Uterus (tissue), 4 donors: ENCODE results near the gene CPNE9. TPM values are rescaled to one million over a fixed set of nuclear protein-coding genes. Genes with fewer than 3 reads are reported as not detected.

Experiments
- DNase-seq, 2 donors: peaks; one replicate each; pipeline ENCODE4 v3.0.0-alpha.2; 2019 to 2020
- H3K27ac ChIP-seq, 2 donors: fragments of 200-600 bp; sonication (generic); 1 replicate in 1 of 2; 2 replicates in 1 of 2; pipeline ENCODE4 v1.5.1; 2016 to 2018
- H3K27me3 ChIP-seq, 2 donors: fragments of 200-600 bp; sonication (generic); one replicate each; pipeline ENCODE4 v1.5.1; 2018 to 2019; ENCODE audit warnings: control low read depth in 1 of 2
- H3K36me3 ChIP-seq, 2 donors: fragments of 200-600 bp; sonication (generic); one replicate each; pipeline ENCODE4 v1.5.1; 2019; ENCODE audit warnings: control low read depth in 1 of 2
- H3K4me1 ChIP-seq, 2 donors: fragments of 200-600 bp; sonication (generic); one replicate each; pipeline ENCODE4 v1.5.1; 2018 to 2019; ENCODE audit warnings: control low read depth in 1 of 2
- H3K4me3 ChIP-seq, 2 donors: fragments of 200-600 bp; sonication (generic); 1 replicate in 1 of 2; 2 replicates in 1 of 2; pipeline ENCODE4 v1.5.1; 2018 to 2019; ENCODE audit warnings: mild to moderate bottlenecking in 1 of 2
- H3K9me3 ChIP-seq, 2 donors: fragments of 200-600 bp; sonication (generic); one replicate each; pipeline ENCODE4 v1.5.1; 2019; ENCODE audit warnings: control low read depth in 1 of 2
- CTCF ChIP-seq, 4 experiments: fragments of 200-600 bp in 2 of 4; fragments of 450-650 bp in 2 of 4; sonication (generic) in 2 of 4; IDR thresholded peaks; one replicate each; pipeline ENCODE4 v1.5.1; 2016 to 2019; ENCODE audit warnings: antibody characterized with exemption in 4 of 4, mild to moderate bottlenecking in 2 of 4, moderate library complexity in 1 of 4
- POLR2A ChIP-seq, 2 donors: fragments of 450-650 bp; IDR thresholded peaks; one replicate each; pipeline ENCODE4 v1.6.1; 2016; ENCODE audit warnings: antibody characterized with exemption in 2 of 2, mild to moderate bottlenecking in 1 of 2, moderate library complexity in 1 of 2
- intact Hi-C: fragments of 100-400 bp; cut with DNase I; formaldehyde crosslinking; loops from one replicate; pipeline ENCODE4 v1.15.1; 2023; ENCODE audit warnings: low total_unique reads
- total RNA-seq, 4 donors: library from RNA; depleted of rRNA in 3 of 4; stranded (reverse); fragments of >200 nt in 3 of 4; gene quantifications; one replicate each; pipeline versions ENCODE4 v1.1.0 to v1.2.4, GENCODE V29; 2014 to 2023
- donor health status: DM: yes; HTN: yes; CAD: no.

The CPNE9 gene
- total RNA-seq, 4 donors from 2014 or later, result not detected

GRCh38 chr3:9692416-9692815, 11.2 kb upstream of the CPNE9 start:
- Histone ChIP-seq H3K27me3 (no peaks in the 10 kb centered on the region), H3K27ac (no peak overlapping the region), H3K9me3 (no peaks in the 10 kb centered on the region), H3K4me3 (no peak overlapping the region), H3K36me3 (no peaks in the 10 kb centered on the region), H3K4me1 (no peaks in the 10 kb centered on the region)
- TF ChIP-seq POLR2A (IDR thresholded peaks at IDR 0.05) (no peak), CTCF (IDR thresholded peaks at IDR 0.05) (no peak)
- no peak for DNase-seq
- intact Hi-C loops, result no loop called here

GRCh38 chr3:9695345-9695744, 8.3 kb upstream of the CPNE9 start:
- TF ChIP-seq CTCF (IDR thresholded peaks at IDR 0.05) (no peak), POLR2A (IDR thresholded peaks at IDR 0.05) (no peak)
- intact Hi-C loops, result no loop called here
- Histone ChIP-seq H3K27ac (no peak overlapping the region), H3K9me3 (no peaks in the 10 kb centered on the region), H3K4me3 (no peak overlapping the region), H3K27me3 (no peaks in the 10 kb centered on the region), H3K4me1 (no peaks in the 10 kb centered on the region), H3K36me3 (no peaks in the 10 kb centered on the region)
- no peak for DNase-seq

DNA sequence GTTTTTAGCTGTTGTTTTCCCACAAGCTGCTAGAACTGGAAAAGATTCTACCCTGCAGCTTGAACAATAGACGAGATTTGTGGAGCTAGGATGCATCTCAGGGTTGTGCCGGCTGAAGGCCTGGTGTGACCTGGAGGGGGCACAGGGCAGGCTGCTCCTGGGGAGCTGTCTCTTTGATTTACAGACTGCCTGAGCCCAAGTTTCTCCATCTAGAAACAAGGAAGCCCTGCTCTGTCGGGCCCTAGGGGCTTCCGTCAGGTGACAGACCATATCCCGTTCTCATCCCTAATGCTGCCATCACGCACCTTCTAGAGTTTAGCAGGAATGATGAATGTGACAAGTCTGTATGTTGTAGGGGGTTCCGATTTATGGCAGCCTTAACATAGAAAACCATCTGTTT, 7.9 kb upstream of the CPNE9 start:
- Histone ChIP-seq H3K36me3 (no peaks in the 10 kb centered on the region), H3K4me3 (no peak overlapping the region), H3K27me3 (no peaks in the 10 kb centered on the region), H3K4me1 (no peaks in the 10 kb centered on the region), H3K27ac (no peak overlapping the region), H3K9me3 (no peaks in the 10 kb centered on the region)
- intact Hi-C loops, result no loop called here
- TF ChIP-seq POLR2A (IDR thresholded peaks at IDR 0.05), result no peak
- no peak for TF ChIP-seq CTCF (IDR thresholded peaks at IDR 0.05)
- no peak for DNase-seq

DNA sequence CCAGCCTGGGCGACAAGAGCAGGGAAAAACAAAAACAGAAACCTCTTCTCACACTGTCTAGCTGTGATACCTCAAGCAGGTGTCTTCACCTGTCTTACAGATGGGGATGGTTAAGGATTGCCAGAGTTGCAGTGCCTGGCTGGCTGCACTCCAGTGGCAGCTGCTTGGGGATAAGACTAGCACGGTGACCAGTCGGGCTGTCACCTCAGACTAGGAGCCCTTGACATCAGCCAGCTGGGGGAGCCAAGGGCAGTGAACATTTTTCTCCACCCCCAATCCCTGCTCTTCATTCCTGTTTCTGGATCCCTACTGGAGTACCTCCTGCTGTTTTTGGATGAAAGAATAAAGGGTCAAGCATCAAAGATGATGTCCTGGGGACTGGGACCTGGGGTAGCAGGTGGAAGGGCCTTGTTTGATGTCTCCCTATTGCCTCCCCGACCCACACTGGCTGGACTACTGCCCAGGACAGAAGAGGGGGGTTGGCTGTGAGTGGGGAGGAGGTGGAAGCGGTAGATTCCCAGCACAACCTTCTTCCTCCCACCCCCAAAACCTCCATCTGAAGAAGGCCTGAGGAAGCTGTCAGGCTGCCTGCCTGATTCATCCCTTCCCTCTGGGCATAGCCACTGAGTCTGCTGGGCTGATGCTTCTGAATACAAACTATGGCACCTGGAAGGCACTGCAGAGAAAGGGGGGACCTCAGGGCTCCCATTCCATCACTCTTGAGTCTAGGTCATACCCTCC, 7.0 kb upstream of the CPNE9 start:
- no peaks in the 10 kb centered on the region for H3K4me1 ChIP-seq
- intact Hi-C loops, result no loop called here
- no peak overlapping the region for H3K27ac ChIP-seq
- no peak overlapping the region for H3K4me3 ChIP-seq
- no peaks in the 10 kb centered on the region for H3K9me3 ChIP-seq
- H3K27me3 ChIP-seq, result no peaks in the 10 kb centered on the region
- TF ChIP-seq CTCF (IDR thresholded peaks at IDR 0.05) (no peak), POLR2A (IDR thresholded peaks at IDR 0.05) (no peak)
- DNase-seq, result no peak
- H3K36me3 ChIP-seq, result no peaks in the 10 kb centered on the region

DNA sequence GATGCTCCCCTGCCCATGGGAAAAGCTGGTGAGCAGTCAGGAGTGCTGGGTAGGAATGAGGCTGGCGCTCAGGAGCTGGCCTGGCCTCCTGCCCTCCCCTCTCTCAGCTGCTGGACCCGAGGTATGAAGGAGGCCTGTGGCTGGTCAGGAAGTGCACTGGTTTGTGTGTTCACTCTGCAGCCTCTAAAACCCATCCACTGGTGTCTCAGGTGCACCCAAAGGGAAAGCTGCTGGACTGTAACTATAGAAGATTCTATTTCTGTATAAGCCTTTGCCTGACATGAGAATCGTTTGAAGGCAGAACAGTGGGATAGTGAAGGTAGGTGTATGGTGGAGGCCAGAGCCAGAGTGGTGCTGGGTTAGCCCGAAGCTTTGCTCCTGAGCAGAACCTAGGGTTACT, 5.7 kb upstream of the CPNE9 start:
- Histone ChIP-seq H3K4me1 (no peaks in the 10 kb centered on the region), H3K4me3 (no peak overlapping the region), H3K27me3 (no peaks in the 10 kb centered on the region), H3K27ac (no peak overlapping the region), H3K9me3 (no peaks in the 10 kb centered on the region), H3K36me3 (no peaks in the 10 kb centered on the region)
- no peak for DNase-seq
- intact Hi-C loops, result no loop called here
- TF ChIP-seq CTCF (IDR thresholded peaks at IDR 0.05) (no peak), POLR2A (IDR thresholded peaks at IDR 0.05) (no peak)
